NCI-H524 (cell line): Measurements from ENCODE around the gene SLC5A12.

Experiments
- DNase-seq, 2 experiments: peaks; one replicate each; lab custom pipeline; 2025; lab: John Stamatoyannopoulos, UW

SLC5A12 gene, protein sequence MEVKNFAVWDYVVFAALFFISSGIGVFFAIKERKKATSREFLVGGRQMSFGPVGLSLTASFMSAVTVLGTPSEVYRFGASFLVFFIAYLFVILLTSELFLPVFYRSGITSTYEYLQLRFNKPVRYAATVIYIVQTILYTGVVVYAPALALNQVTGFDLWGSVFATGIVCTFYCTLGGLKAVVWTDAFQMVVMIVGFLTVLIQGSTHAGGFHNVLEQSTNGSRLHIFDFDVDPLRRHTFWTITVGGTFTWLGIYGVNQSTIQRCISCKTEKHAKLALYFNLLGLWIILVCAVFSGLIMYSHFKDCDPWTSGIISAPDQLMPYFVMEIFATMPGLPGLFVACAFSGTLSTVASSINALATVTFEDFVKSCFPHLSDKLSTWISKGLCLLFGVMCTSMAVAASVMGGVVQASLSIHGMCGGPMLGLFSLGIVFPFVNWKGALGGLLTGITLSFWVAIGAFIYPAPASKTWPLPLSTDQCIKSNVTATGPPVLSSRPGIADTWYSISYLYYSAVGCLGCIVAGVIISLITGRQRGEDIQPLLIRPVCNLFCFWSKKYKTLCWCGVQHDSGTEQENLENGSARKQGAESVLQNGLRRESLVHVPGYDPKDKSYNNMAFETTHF

DNA sequence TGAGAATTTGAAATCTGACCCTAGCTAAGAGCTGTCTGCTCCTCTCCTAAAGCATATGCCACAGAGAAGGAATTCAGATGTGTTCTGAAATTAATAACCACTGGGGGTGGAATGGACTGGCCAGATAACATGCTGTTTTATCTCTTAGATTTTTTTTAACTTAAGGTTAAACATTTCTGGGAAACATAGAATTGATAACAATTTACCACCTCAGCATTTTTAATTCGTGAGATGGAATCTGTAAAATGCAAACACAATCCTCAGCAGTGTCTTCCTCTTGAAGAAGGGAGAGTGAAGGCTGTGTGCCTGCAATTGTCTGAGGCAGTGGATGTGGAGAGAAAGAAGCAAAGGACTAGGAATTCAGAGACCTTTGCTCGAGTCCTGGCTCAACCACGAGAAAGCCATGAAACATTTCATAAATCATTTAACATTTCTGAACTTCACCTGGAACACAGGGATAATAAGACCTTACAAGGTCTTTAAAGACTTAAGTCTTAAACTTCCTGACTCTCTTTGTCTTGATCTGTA is at the start of gene SLC5A12:
SLC5A12 (minus strand) TSS at position 113 of the 528 bp plus-strand sequence. CDS start 346 bp downstream, outside the sequence.
- DNase-seq: no peak

DNA sequence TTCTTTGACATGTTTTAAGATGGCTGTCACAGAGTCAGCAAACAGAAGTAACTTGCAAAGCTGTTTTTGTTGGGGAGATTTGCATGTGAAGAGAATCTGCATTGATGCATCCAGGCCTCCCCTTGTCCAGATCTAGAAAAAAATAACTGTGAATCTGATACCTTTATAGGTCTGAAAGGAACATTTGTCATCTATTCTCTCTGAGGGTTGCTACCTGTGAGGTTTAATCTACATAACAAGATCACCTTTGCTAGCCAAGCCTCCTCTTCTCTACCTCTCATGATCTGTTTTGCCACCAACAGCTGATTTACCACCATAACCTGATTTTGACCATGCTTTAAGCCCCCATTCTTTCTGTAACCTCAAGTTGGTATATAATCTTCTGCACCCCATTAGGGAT is 47.2 kb upstream of the SLC5A12 start:
- no peak for DNase-seq

DNA sequence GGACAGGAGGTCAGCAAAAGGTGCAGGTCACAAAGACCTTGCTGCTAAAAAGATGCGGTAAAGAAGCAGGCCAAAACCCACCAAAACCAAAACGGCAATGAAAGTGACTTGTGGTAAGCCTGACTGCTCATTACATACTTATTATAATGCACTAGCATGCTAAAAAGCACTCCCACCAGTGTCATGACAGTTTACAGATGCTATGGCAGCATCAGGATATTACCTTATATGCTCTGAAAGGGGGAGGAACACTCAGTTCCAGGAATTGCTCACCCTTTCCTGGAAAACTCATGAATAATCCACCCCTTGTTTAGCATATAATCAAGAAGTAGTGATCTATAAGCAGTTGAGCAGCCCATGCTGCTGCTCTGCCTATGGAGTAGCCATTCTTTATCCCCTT is 45.2 kb upstream of the SLC5A12 start:
- DNase-seq: no peak

DNA sequence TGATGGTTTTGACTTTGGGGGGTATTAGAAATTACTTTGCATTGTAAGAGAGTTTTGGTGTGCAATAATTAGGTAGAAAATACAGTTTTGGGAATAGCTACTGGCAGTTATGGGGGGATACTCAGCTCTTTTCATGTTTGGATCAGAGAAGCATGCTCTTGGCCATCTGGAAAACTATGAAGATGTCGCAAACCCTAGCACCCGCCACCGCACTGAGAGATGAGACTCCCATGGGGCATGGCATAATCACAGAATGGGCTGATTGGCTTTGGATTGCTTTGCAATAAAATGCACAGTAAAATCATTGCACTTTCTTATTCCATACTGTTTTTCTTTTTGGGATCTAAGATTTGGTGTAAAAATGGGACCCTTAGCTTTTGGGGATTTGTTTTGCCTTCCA is 43.5 kb upstream of the SLC5A12 start:
- no peak for DNase-seq

DNA sequence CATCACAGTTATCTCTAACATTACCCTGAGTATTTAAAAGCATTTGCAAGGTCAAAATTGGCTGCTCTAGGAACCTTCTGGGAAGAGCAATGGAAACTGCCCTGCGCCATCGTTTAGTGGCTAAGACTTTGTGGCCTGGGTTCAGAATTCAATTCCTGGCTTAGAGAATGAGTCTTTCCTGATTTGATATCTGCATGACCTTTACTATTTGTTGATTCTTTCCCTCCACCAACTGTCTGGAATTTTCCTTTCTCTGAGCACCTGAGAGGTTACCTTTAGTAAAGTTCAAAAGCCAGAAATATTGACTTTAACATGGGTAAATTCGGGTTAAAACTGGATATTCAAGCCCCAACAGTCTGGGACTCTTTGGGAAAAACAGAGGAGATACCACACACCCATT is 43.0 kb upstream of the SLC5A12 start:
- DNase-seq: no peak

DNA sequence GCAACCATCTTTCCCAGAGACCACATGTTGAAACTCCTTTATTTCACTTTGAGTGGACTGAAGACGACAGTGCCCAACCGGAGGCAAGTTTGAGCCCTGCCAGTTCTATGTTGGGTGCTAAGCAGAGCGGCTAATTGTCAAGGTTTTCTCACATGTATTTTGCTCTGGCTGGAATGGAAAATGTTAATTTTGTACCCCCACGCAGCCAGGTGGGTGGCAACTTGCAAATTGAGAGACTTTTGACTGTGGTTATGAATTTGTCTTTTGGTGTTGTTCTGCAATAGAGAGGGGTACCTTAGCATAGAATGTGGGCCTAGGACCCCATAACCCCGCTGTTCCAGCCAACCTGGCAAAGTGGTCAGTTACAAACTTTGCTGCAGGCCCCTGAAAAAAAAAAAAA is 42.5 kb upstream of the SLC5A12 start:
- DNase-seq: no peak

DNA sequence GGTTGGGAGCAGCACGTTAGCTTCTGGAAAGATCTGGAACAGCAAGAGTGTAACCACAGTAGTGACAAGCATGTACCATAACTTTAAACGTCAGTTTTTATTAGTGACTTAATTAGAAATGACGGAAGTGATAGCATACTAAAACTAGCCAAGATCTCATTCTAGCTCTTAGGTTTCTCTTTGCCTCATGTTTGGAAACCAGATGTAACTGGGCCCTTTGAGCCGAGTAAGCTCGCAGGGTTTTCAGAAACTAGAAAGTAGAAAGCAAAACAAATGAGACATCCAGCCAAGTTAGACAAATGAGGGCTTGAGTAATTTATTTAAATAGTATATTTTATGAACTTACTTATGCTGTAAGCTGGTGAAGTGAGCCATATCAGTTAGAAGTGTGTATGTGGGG is 40.2 kb upstream of the SLC5A12 start:
- DNase-seq: no peak

DNA sequence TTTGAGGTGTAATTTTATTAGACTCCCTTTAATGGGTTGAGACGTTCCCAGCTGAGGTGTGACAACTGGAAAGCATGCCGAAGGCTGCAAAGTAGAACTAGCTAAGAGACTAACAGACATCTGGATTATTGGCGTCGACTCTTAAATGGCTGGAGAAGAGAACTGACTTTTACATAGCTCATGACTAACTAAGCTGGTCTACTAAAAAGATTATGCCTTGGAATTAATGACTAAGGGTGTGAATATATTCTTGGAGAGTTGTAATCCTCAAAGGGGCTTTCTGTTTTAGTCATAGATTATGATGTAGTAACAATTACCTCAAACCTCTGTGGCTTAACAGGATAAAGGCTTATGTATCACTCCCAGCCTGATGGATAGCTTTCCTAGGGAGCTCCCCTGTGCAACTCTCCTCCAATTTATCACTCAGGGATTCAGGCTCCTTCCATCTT is 39.5 kb upstream of the SLC5A12 start:
- DNase-seq: peak in 1 of 2 experiments; percentile 23

DNA sequence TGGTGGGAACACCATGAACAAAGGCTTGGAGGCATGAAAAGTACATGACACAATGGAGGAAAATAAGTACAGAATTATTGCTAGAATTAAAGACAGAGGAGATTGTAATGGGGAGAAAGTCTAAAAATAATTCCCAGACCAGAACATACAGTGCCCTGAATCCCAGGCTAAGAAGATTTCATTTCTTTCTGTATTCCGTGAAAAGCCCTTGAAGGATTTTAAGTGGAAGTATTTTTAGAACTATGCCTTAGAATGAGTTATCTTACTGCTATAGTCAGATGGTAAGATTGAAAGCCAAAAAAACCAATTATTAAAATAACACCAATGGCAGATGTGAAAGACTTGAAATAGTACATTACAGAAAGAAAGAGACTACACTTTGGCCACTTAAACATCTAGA is 36.1 kb upstream of the SLC5A12 start:
- DNase-seq: no peak

DNA sequence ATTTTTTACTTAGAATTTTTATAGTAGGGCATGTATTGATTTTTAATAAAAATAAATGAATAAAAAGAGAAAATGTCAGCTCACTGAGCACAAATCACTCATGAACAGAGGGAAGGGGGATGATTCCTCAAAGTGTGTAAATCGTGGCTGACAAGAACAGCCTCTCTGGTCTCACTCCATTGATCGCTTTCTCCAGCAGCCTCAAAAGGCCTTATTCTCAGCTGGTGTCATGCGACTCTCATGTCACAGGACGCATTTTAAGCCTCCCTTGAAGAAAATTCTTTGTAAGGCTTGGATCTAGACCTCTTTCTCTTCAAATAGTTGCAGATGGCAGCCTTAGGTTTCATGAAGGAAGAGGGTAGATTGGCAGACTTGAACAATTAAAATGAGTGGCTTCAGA is 33.9 kb upstream of the SLC5A12 start:
- no peak for DNase-seq

DNA sequence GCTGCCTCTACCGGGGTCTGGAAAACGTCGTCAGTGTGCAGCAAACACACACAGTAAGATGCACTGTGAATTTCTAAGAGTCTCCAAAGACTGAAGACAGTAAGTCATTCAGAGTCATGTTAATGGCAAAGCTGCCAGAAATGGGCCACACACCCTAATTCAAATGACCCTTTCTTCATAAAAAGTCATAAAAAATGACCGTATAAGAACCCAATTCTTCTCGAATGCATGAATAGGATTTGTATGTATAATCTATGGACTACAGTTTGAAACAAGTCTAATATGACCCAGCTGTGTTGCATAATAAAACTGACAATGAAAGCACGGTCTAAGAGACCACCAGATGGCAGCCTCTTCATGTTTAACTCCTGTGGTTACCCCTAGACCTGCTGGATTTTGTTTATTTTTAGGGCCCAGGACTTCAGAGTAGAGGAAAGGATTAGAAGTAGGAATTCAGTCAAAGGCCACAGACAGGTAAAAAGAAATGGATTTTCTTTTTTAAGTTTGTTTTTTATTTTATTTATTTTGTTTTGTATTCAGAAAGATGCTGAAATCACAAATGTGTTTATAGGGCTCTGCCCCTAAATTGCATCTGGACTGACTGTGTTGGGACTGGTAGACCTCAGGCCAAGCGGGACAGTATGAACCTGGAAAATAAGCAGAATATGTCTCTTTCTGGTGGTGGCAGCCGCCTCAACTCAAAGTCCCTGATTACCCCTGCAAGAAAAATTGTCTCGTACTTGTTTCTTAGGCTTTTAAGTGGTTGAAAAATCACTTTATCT is 32.1 kb upstream of the SLC5A12 start:
- DNase-seq: peak in 1 of 2 experiments; percentile 67

DNA sequence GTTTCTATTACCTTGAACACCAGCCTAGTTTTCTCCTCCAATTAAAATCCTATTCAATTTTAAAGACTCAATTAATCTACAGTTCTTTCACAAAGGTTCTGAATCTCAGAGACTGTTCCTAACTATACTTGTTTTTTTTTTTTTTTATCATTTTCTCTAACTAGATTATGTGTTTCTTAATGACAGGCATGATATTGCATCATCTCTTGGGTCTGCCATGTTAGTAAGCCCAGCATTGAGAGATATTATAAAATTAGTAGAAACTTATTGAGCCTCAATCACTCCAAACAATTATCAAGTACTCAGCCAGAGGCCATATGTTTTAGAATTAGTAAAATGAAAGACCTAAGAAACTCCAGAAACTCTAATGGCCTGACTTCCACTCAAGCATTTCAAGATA is 28.1 kb upstream of the SLC5A12 start:
- no peak for DNase-seq

DNA sequence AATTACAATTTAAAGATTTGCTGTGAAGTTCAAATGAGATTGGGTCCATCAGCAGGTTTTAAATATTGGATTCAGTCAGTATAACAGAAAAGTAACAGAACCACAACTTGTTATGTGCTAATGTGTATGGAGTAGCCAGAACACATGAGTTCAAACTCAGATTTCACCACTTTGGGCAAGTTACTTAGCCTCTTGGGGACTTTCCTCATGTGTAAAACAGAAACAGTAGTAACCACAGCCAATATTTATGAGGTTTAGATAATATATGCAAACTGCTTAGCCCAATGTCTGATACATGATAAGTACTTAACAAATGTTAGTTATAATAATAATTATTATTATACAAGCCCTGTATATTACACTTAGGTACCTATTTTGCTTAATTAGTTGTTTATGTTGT is 21.8 kb upstream of the SLC5A12 start:
- no peak for DNase-seq

DNA sequence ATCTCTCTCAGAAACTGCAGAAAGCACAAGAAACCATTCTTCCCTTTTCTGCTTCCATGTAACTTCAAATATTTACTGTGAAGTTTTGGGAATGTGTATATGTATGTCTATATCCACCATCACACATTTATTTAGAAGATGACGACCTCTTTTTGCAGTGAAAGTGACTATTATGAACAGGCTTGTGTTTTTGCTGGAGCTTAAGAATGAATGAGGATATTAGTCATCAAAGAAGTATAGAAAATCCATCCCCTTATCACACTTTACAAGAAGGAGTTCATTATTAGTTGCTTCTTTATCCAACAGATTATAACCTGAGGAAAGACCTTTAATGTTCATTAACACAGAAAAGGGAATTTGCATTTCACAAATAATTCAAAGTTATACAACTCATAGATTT is 21.1 kb upstream of the SLC5A12 start:
- DNase-seq: no peak

DNA sequence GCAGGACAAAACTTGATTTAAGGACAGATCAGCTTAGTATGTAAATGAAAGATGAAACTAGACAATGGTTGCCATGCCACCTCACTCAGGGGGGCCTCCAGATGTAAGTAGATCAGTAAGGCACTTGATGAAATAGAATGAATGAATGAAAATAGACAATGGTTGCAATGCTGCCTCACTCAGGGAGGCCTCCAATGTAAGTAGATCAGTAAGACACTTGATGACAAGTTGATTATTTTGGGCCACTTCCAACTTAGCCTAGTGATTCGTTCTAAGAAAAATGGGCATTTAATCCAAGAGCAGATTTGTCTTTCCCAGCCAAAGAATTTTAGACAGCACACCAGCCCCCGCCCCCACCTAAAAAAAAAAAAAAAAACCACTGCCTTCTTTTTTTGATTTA is 19.2 kb upstream of the SLC5A12 start:
- DNase-seq: no peak

DNA sequence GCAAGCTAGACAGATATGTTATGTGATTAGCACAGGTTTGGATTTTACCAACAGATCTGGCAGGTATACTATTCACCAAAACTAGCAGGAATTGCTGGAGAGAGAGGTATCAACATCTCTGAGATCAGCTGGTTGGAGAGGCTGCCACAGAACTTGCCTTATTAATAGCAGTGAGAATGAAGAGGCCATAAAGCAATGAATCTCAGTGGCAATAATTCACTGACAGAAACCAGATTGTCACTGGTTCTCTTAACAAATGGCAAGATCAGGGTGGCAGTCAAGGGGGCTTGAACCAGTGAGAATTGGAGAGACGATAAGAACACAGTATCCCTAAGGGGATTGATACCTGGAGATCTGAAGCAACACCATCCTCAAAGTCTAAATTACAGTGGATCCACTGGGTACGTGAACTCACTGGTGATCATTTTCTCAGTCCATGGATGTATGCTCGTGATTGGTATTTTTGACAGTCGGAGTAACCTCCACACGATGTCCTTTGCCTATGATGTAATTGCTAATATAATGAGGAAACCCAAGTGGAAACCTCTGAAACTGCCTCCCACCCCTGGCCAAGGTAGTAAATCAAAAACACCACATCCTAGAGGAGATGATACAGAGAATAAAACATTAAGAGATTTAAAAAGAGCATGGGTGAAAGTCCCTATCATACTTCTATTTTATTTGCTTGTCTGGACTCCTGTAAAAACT is 17.7 kb upstream of the SLC5A12 start:
- DNase-seq: no peak

DNA sequence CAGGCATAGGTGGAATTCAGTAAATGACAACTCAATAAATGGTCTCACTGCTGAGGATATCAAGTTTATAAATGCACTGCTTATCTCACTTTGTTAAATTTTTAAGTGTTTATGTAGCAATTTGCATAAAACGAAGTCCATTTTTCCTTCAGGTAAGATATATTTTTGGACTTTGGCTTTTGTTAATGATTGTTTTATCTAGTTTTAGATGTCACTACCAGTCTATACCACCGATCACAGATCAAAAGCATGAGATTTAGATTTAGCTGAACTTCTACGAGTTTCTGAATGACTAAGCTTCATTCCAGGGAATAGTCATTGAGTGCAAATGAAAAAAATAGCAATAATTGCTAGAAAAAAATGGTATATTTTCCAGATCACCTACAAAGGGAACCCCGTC is 12.8 kb upstream of the SLC5A12 start:
- DNase-seq: no peak

DNA sequence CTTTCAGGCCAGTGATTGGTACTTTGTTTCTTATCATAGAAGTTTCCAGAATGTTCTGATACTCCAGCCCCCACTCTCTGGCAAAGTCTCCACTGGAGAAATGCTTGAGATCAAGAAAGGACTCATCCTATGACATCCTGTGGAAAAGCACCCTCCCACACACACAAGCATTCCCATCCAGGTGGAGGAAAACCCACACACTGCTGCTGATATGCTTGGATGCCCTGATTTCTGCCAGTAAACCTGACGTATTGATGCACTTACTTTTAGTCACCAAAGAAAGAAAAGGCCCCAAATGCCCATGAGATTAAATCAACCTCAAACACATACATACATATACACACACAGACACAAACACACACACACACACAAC is 9.2 kb upstream of the SLC5A12 start:
- DNase-seq: no peak

DNA sequence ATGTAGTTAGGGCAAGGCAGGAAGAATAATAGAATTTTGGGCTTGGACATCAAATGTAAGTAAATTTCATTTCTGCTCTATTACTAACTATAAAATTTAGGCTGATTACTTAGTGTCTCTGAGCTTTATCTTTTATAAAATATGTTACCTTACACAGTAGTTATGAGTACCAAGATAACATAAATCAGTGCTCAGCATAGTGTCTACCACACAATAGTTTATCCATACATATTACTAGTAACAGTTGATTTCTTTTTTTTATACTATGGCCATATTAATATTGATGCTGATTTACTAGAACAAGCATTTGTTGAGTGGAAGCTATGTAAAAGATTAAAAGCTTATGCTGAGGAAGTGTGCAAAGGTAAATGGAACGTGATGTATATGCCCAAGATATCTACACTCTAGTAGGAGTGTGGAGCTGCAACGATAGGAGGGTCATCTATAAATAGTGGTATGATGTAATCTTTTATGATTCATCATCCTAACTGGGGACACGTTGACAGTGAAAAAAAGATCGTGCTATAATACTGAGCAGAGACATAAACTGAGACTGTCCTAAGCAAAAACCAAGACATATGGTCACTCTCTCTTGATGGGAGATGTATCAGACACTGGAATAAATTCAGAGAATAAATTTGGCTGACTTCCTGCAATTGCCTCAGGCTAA is 8.7 kb upstream of the SLC5A12 start:
- no peak for DNase-seq

DNA sequence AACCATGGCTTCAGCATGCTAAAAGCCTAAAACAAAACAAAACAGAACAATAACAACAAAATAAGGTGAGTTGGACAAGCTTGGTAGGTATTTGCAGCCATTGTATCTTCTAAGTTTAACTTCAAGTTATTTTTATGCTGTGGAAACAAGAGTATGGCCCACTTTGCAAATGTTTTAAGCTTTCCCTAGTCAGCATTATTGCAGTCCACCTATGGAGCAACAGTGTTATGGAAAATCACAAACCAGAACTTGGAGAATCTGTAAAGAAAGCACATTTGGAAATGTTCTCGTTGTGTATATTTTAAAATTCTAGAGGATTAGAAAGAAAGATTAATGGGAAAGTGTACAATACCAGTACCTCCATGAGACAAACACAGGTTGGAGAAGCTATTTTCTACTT is 7.4 kb upstream of the SLC5A12 start:
- no peak for DNase-seq

DNA sequence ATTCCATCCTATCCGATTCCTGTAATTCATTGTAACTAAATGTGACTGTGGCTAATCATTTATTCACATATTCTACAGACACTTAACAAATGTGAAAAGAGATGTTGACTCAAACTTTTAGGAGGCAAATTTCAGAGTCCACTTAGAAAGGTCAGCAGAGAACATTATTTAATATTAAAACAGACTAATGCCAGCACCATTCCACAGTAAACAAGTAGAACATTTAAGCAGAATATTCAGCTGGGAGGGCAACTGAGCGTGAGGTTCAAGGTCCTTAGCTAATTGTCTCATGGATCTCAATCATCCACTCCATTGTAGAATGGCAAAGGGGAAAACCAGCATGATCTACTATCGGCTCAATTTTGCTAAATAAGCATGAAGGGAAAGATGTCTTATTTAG is 5.1 kb upstream of the SLC5A12 start:
- DNase-seq: no peak

DNA sequence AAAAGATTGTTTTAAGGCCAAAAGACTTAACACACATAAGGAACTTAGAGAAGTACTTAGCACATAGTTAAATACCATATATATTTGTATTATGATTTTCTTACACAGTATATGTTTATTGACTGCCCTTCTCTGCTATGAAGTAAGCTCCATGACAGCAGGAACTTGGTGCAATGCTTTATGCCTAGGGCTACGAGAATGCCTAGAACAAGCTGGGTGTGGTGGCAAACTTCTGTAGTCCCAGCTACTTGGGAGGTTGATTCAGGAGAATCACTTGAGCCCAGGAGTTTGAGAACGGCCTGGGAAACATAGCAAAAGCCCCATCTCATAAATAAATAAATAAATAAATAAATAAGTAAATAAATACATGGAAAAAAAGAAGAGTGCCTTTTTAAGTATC is 1.9 kb downstream of the SLC5A12 start:
- no peak for DNase-seq
